Measurements from ENCODE around the gene MIPEP.
A peak's percentile ranks its signal among the peaks of the same experiment; 100 is the strongest.

MIPEP gene

DNA sequence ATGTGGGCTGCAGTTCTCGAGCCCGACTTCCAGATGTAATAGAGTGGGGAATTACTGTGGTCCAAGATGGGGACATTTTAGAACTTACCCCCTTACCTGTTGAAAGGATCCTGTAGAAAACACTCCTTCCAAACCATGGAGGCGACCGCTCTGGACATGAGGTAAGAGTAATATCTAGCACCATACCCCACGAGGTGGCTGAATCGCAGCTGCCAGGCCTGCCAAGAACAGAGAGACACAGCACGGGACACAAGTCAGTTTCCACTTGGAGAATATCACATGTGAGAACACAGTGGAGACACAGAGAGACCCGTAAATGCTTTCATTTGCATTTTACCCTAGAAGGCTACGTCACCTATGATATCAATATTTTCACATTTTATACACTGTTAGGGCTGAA, 129.2 kb downstream of the MIPEP start:
- TF ChIP-seq, protein P1, sequence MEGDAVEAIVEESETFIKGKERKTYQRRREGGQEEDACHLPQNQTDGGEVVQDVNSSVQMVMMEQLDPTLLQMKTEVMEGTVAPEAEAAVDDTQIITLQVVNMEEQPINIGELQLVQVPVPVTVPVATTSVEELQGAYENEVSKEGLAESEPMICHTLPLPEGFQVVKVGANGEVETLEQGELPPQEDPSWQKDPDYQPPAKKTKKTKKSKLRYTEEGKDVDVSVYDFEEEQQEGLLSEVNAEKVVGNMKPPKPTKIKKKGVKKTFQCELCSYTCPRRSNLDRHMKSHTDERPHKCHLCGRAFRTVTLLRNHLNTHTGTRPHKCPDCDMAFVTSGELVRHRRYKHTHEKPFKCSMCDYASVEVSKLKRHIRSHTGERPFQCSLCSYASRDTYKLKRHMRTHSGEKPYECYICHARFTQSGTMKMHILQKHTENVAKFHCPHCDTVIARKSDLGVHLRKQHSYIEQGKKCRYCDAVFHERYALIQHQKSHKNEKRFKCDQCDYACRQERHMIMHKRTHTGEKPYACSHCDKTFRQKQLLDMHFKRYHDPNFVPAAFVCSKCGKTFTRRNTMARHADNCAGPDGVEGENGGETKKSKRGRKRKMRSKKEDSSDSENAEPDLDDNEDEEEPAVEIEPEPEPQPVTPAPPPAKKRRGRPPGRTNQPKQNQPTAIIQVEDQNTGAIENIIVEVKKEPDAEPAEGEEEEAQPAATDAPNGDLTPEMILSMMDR (IDR thresholded peaks at IDR 0.05; ENCODE audit: unreplicated experiment in 3 of 3), result no peak
- H3K27ac Mint-ChIP-seq, result no peak overlapping the region
- no peaks in the 10 kb centered on the region for H3K36me3 Mint-ChIP-seq (ENCODE audit: low read depth)
- H3K4me1 Mint-ChIP-seq, result peaks cover 41% of the 10 kb centered on the region
- H3K4me3 Mint-ChIP-seq, result no peak overlapping the region
- no peaks in the 10 kb centered on the region for H3K9me3 Mint-ChIP-seq
- no peaks in the 10 kb centered on the region for H3K27me3 Mint-ChIP-seq (ENCODE audit: low read depth)

DNA sequence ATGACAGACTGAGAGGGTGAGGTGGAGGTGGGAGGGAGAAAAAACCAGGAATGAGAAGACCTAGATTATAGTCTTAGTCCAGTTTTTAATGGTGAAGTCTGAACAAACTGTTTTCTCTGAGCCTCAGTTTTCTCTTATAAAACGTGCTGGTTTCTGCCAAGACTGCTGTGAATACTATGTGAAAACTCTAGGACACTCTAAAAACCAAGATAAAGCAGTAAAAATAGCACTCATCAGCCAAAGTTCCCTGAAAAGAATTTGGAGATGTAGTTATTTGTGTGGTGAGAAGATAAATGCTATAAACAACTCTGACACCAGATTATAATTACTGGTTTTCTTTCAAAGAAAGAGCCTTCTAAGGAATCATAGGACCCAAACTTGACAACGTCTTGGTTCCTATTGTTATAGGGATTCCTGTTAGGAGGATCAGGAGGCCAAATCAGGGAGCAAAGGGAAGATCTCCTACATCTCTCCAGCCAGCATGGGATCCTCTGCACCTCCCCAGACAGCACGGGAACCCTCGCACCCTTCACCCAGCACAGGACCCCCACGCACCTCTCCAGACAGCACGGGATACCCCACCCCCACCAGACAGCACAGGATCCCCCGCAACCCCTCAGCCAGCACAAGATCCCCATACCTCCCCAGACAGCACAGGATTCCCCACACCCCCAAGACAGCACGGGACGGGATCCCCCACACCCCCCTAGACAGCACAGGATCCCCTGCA, 130.2 kb downstream of the MIPEP start:
- Mint-ChIP-seq H3K27me3 (ENCODE audit: low read depth) (no peaks in the 10 kb centered on the region), H3K27ac (peak overlapping the region; percentile 83 to 92 (median 88)), H3K4me1 (peaks cover 46% of the 10 kb centered on the region), H3K9me3 (no peaks in the 10 kb centered on the region), H3K36me3 (ENCODE audit: low read depth) (no peaks in the 10 kb centered on the region), H3K4me3 (no peak overlapping the region)
- TF ChIP-seq, protein P1 (IDR thresholded peaks at IDR 0.05; ENCODE audit: unreplicated experiment in 3 of 3), result no peak

DNA sequence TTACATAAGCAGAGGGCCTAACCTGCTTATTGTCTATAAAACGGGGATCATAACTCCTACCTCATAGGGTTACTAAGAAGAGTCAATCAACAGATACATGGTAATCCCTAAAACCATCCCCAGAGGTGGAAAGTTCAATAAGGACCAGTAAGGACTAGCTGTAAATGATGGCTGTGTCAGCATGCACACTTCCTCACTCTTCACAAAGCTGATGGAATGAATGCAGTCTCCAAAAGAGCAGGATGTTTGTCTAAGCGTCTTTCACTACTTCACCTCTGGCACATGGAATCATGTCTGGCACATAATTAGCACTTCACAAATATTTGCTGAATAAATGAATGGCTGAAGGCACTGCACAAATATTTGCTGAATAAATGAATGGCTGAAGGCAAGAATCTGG, 134.2 kb downstream of the MIPEP start:
- peaks cover 40% of the 10 kb centered on the region for H3K4me1 Mint-ChIP-seq
- no peaks in the 10 kb centered on the region for H3K27me3 Mint-ChIP-seq (ENCODE audit: low read depth)
- peak overlapping the region in 2 of 3 experiments; percentile 21 to 65 for H3K27ac Mint-ChIP-seq
- no peak overlapping the region for H3K4me3 Mint-ChIP-seq
- no peaks in the 10 kb centered on the region for H3K36me3 Mint-ChIP-seq (ENCODE audit: low read depth)
- no peaks in the 10 kb centered on the region for H3K9me3 Mint-ChIP-seq
- TF ChIP-seq, protein P1 (IDR thresholded peaks at IDR 0.05; ENCODE audit: unreplicated experiment in 3 of 3), result no peak

DNA sequence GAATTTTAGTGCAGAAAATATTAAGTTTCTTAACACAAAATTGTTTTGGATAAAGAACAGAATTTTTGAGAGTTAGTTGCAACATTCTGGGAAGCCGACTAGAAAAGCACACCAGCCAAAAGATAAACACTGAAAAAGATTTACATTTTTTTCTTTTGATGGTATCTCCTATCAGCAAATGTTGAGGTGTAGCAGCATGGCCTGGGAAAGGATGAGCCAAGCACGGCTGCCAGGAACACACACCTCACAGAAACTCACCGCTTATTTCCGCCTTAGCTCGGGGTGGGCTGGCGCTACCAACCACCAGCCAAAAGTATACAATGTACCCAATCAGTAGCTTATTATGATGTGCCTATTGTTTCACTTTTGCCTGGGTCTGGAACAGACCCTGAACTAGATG, 134.7 kb downstream of the MIPEP start:
- Mint-ChIP-seq H3K27ac (peak overlapping the region in 2 of 3 experiments; percentile 21 to 65), H3K9me3 (no peaks in the 10 kb centered on the region), H3K27me3 (ENCODE audit: low read depth) (no peaks in the 10 kb centered on the region), H3K4me3 (no peak overlapping the region), H3K36me3 (ENCODE audit: low read depth) (no peaks in the 10 kb centered on the region), H3K4me1 (peaks cover 43% of the 10 kb centered on the region)
- TF ChIP-seq, protein P1 (IDR thresholded peaks at IDR 0.05; ENCODE audit: unreplicated experiment in 3 of 3), result no peak

DNA sequence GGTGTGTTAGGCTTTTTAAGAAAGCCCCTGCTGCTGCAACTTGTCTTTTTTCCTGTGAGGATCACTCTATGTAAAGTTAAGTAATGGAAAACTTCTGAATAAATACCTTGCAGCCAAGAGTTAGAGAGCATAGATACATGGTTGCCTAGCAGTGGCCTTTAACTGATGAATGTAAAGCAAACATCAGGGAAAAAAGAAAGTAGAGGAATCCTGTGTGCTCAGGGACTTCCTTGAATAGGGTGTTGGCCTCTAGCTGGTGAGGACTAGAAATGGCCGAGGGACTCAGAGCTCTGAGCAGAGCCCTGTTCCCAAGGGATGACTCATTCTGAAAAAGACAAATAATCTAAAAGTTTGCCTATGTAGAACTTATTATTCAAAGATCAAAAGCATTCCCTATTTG, 135.7 kb downstream of the MIPEP start:
- Mint-ChIP-seq H3K36me3 (ENCODE audit: low read depth) (no peaks in the 10 kb centered on the region), H3K4me1 (peaks cover 43% of the 10 kb centered on the region), H3K27ac (peak overlapping the region; percentile 50 to 63 (median 58)), H3K9me3 (no peaks in the 10 kb centered on the region), H3K27me3 (ENCODE audit: low read depth) (no peaks in the 10 kb centered on the region), H3K4me3 (no peak overlapping the region)
- TF ChIP-seq, protein P1 (IDR thresholded peaks at IDR 0.05; ENCODE audit: unreplicated experiment in 3 of 3), result no peak

Measured in nephron (organoid).